NCI-H2107 (cell line): Measurements from ENCODE around the gene CCDC197.

ENCODE experiments used
- DNase-seq: peaks from one replicate; lab custom pipeline; 2025; lab: John Stamatoyannopoulos, UW

CCDC197 gene

DNA sequence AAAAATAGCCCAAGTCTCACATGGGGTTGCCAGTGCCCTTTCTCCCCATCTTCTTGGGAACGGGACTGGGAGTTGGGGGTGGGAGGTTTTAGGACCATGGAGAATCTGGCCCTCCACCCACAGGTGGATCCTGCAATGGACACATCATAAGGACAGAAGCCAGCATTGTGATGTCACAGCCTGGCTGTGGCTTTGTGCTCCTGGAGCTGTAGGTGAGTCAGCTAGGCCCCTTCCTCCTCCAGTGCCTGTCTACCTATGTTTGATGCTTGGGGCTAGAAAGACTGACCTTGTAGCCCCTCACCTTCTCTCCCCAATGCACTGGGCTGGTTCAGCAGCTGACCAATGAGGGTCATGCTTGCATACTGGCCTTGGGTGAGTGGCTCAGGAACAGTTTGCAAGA, at the start of gene CCDC197:
Gene CCDC197, plus strand, starts transcription at position 220 of the 400 bp plus-strand sequence. CDS start 831 bp downstream, outside the sequence.
- no peak for DNase-seq

- DNase-seq, result no peak
These were observed 47.5 kb upstream of the CCDC197 start for GRCh38 chr14:93949511-93950075.

DNA sequence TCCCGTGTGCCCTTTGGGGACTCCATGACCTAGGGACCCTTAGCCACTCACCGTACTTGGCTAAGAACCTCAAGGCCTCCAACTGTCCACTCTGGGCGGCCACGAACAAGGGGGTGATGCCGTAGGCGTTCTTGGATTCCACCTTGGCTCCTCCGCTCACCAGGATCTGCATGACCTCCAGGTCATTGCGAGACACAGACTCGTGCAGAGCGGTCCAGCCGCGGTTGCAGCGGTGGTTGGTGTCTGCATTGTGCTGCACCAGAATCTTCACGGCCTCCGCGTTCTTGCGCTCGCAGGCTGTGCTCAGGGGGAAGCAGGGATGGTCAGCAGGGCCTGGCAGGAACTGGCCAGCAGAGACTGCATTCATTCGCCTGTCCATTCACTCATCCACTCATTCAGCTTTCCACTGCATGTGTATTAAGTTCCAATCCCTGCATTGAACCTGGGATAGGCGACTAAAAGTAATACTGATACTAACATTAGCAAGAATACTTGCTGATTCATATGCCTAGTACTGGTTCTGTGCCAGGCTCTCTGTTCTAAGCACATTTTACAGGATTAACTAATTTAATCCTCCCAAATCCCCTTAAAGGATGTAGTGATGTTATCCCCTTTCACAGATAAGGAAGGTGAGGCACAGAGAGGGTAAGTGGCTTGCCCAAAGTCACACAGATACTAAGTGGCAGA, 46.0 kb upstream of the CCDC197 start:
- no peak for DNase-seq

DNA sequence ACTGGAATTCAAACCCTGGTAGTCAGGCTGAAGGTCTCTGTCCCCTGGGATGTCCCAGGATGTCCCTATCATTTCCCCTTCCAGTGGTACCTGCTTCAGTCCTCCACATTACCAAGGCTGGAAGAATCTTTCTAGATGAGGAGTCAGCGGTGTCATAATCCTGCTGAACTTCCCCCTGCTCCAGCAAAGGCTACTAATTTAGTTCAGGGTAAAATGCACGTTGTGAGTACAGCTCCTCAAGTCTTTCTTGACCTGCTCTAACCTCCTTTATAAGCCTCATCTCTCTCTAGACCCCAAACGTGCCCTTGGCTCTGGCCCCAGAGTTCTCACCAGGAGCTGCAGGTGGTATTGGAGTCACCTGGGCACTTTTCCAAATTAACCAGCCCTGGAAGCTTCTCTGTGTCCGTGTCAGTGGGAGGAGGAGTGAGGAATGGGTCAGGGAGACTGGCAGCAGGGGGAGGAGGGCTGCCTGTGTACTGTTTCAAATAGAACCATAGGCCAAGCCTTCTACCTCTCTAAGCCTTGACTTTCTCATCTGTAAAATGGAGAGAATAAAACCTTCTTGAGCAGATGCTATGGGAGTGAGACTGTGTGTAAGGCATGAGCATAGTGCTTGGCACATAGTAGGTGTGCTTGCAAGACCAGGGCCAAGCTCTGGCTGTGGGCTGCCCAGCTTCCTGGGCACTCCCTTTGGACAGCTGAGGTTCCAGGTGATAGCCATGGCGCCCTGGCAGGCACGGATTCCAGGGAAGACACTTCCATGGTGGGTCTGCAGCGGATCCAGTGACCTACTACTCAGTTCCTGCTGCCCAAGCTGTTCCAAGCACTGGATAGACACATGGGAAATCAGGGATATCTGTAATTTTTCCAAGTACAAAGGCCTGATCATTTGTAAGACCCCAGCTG, 45.2 kb upstream of the CCDC197 start:
- DNase-seq, result no peak

- DNase-seq, result no peak
These were observed 44.3 kb upstream of the CCDC197 start for GRCh38 chr14:93952829-93953228.

DNA sequence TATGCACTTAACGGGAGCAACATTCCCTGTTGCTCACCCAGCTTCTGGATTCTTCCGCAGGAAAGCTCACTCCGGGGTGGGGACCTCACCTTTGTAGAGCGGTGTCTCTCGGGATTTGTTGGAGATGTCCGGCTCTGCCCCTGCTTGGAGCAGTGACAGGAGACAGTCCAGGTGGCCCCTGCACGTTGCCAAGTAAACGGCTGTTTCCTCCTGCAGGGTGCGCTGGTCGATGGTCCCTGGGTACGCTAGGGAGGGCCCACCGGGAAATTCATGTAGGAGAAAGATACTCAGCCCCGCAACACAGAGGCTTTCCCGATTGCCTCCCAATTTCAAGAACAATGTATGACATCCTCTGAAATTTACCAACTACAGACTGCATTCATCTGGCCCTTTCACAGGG, 43.8 kb upstream of the CCDC197 start:
- DNase-seq, result no peak

DNA sequence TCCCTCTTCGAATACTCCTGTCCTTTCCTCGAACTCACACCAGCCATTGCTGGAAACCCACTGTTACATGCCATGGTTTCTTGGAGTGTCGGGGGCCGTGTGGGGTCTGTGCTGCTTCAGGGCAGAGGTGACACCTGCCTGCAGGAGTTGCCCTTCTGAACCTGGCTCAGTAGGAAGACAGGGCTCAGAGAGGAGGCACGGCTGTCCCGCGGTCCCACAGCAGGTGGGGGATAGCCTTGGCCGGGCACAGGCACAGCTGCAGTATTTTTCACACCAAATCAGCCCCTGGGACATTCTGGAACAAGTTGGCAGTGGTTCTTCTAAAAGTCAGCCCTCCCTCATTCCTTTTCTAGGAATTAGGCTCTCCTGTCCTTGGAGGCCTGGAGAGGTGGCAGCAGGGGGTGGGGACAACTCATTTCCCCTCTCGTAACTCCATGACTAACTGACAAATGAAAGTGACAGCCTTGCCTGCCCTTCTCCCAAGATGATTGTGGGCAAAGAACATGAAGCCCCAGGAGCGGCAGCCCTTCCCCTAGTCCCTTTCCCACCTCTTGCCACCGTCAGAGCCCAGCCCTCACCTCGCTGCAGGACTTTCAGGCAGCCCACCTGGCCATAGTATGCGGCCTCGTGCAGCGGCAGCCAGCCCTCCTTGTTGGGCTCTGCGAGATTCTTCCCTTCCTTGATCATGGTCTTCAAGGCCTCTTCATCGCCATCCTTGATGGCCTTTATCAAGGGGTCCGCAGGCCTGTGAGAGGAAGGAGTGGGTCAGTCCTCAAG, 43.2 kb upstream of the CCDC197 start:
- DNase-seq, result no peak

DNA sequence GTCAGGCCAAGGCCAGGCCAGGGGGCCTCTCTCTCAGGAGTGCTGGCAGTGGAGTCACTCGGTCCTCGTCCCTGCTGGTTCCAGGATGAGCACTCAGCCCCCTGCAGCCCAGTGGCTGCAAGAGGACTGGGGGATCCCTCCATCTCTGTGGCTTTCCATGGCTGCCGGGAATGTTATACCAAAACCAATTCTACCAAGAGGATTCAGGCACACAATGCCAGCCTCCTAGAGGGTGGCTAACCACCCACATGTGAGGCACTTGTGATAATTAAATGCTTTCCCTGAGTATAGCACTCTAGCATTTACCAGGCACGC, 42.6 kb upstream of the CCDC197 start:
- no peak for DNase-seq

DNA sequence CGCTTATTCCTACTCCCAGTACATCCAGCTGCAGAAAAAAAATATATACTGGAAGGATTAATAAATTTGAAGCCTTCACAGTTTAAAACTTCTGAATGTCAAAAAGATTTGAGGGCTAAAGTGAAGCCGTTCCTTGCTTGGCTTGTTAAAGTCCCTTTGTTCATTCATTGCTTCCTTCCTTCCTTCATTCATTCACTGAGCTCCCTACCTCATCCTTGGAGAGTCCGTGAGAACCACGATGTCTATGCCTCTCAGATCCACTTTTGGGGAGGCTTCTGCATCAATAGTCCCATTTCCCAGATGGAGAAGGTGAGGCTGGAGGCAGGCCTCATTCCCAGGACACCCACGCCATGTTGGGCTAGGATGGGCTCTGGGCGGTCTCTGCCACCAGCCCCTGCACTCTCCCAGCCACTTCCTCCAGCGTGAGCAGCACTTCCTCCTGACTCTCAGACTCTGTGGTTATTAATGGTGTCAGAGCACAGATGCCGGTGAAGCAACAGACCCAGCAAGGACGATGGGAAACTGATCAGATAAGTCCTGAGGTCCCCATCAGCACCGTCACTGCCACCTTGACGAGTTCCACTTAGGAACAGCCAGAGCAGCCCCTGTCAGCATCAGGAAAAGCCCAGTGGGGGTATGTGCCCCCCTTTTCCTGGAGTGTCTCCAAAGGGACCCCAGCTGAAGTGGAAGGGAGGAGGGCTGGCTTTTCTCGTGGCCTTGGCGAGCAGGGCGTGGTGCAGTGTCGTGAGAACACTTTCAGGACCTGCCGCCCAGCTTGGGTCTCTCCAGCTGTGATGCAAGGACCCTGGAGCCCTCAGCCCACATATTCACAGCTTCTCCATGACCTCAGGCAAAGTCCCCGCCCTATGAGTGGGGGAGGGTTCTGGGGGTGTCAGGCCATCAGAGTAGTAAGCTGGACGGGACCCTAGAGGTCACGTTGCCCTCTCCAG, 41.9 kb upstream of the CCDC197 start:
- no peak for DNase-seq

DNA sequence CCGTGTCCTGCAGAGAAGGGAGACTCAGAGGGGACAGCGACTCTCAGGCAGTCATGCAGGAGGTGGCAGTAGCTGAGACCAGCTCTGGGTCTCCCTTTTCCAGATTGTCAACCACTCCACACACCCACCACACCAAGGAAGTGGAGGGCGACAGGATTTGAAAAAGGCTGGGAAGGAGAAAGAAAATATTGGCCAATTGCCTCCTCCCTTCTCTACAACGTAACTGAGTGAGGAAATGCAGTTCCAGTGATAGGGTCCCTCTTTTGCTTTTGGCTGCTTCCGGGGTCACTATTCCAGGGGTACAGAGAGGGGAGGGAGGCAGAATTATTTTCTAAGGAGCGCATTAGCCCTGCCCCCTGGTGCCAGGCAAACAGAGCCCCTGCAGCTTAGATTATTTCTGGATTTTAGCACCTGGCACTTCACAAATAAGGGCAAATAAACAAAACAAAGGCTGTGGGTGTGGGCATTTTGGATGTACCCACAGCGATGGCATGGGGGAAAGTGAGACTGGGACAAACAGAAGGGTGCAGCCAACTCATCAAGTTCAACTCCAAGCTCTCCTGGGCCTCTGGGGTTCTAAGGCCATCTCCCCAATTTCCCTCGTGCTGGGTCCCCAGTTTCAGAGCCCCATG, 41.1 kb upstream of the CCDC197 start:
- DNase-seq, result no peak

GRCh38 chr14:93956514-93957332, 40.4 kb upstream of the CCDC197 start:
- DNase-seq, result no peak

DNA sequence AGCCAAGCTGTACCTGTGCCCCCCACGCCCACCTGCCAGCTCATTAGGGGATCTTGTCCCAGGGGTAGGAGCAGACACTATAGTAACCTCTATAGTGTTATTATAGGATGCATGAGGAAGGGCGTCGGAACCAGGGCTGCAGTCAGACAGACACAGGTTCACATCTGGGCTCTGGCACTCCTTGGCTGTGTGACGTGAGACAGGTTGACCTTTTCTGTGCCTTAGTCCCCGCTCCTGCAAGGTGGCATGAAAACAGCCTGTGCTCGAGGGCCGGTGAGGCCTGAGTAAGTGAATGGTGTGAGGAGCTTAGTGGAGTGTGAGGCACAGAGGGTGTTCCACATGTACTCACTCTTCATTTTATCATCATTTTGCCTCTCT, 39.8 kb upstream of the CCDC197 start:
- DNase-seq, result no peak

DNA sequence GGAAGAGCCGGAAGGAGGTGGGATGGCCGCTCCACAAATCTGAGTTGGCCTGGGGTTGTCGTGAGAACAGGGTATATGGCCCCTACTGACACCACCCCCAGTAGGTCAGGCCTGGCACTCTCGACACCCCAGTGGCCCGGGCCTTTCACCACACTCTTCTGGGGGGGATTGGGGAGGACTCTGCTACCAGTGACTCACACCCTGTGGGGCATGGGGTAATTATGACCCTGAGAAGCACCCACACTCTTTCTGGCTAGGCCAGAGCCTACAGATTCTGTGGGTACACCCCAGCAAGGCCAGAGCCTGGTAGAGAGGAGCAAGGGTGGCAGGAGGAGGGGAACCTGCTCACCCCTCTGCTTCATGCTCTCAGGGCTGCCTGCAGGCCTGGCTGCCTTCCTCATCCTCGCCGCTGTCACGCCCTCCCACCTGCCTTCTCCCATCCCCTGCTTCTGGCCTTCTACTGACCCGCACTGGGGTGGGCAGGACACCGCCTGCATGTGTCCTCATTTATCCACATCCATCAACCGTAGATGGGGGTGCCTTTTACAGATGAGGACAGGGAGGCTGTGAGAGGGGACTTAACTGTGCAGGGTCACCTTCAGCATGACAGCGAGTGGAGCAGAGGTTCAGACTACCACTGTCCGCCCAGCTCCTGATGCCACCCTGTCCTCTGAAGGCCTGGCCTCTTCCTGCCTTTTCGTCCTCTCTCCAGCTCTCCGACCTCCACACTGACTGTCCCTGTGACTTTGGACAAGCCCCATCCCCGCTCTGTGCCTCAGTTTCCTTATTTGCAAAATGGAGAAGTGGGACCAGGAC, 39.1 kb upstream of the CCDC197 start:
- no peak for DNase-seq

- no peak for DNase-seq
These were observed 38.4 kb upstream of the CCDC197 start for GRCh38 chr14:93958567-93959238.

DNA sequence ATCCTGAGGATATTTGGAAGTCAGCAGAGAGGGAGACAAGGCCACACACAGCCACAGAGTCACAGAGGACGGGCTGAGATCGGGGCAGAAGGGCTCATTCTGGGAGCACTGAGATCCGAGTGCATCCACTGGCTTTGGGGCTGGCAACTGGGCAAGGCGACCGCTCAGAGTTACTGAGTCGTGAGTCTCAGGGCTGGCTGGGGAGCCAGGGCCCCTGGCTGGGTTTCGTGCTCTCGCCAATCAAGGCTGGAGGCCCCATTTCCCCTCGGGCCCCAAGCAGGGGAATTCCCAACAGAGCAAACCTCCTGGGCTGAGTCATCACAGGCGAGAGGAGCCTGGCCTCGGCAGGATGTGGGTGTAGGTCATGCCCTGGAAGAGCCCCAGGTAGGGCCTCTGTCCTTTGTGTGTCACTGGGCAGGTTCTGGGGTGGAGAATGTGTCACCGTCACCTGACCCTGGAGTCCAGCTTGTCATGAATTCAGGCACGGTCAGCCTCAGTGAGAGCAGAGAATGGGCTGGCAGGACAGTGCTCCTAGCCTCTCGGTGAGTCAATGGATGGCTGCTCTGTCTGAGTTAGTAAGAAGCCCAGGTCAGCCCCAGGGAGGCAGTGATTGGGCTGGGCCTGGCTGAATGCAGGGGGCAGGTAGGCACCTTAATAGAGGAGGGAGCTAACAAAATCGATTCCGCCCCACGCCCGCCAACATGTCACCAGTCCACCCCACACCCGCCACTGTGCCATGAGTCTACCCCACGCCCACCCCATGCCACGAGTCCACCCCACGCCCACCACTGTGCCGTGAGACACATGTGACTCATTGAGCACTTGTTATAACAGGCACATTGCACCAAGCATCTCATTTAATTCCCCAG, 37.6 kb upstream of the CCDC197 start:
- no peak for DNase-seq

DNA sequence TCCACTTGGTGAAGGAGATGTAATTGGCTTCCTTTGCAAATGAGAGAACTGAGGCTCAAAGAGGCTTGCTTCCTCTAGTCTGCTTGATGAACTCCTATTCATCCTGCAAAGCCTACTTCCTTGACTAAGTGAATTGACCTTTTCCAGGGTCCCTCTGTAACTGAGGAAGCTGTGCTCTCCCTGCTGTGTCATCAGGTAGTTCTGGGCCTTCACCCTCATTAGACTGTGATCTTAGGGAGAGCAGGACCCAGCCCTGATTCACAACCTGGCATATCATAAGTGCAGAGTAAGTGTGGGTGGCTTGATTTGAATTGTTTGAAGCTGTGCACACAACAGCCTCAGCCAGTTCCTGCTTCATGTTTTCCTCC, 37.0 kb upstream of the CCDC197 start:
- DNase-seq, result no peak

DNA sequence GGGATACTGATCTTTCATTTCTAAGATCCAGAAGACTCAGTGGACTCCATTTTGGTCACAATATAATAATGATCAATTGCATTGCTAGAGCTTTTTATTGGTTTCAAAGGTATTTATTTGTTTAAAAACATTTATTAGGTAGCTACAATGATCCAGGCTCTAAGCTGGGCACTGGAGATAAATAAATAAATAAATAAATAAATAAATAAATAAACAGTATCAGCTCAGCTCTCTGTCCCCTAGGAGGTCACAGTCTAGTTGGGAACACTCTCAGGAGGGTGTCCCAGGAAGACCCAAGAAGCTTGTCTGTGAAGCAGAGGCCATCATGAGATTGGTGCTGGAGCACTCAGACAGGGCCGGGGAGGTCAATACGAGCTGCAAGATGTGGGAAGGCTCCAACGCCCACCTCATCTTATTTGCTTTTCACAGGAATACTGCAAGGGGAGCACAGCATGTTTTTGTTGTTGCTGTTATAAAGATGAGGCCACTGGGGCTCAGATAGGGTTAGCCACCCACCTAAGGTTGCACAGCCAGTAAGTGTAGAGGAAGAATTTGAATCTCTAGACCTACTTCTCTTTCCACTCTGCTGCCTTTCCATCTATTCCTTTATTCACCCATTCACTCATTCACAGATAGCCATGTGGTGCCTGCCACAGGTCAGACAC, 36.2 kb upstream of the CCDC197 start:
- no peak for DNase-seq
